ENCODE data around the gene WDR1. TPM values are rescaled to one million over a fixed set of nuclear protein-coding genes. Genes with fewer than 3 reads are reported as not detected.

WDR1 gene
- total RNA-seq = 352 and 727 TPM in 2 replicates

GRCh38 chr4:10116569-10117358, at the start of gene WDR1:
Gene WDR1 (minus strand): TSS chr4:10116799. CDS start chr4:10116666, 133 bp downstream.

Other genes with a start within 250 kb of the WDR1 start
- 2.7 and 6.5 TPM in 2 replicates for gene SLC2A9, start 95.3 kb downstream of the WDR1 start, total RNA-seq